A673 (cell line): ENCODE data around the gene NPB. TPM values are rescaled to one million over a fixed set of nuclear protein-coding genes. Genes with fewer than 3 reads are reported as not detected.
A peak's percentile ranks its signal among the peaks of the same experiment; 100 is the strongest.

ENCODE experiments used
- BruUV-seq: library from RNA; stranded (reverse); fragments of 400-500 nt; replicated peaks from 2 replicates; lab custom pipeline; 2021; lab: Mats Ljungman, UMichigan
- CTCF ChIA-PET: fragments of 300-600 bp; sonication (Branson Sonifier 250); formaldehyde crosslinking; loops from one replicate; lab custom pipeline; 2022; ENCODE audit warnings: antibody characterized with exemption; lab: Charles Lee
- POLR2A ChIA-PET: fragments of 300-600 bp; sonication (Branson Sonifier 250); formaldehyde crosslinking; loops from one replicate; lab custom pipeline; 2022; ENCODE audit warnings: antibody characterized with exemption; ENCODE audit not compliant: low non-redundant PET; lab: Charles Lee
- DNase-seq: peaks from one replicate; pipeline ENCODE4 v3.0.0-alpha.2; 2015; ENCODE audit warnings: low spot score
- H3K27ac ChIP-seq: fragments of 200-600 bp; sonication (generic); 2 replicates; pipeline ENCODE4 v1.5.1; 2016; ENCODE audit warnings: mixed run types, low read depth, mild to moderate bottlenecking, mixed read lengths, antibody characterized with exemption, low read length; ENCODE audit not compliant: poor library complexity, severe bottlenecking
- H3K27me3 ChIP-seq: fragments of 200-600 bp; sonication (generic); replicated peaks from 2 replicates; pipeline ENCODE4 v1.6.1; 2017; ENCODE audit warnings: mixed run types, low read depth, mild to moderate bottlenecking, mixed read lengths, antibody characterized with exemption, low read length; ENCODE audit not compliant: insufficient read depth, poor library complexity
- H3K36me3 ChIP-seq: fragments of 200-600 bp; sonication (generic); 2 replicates; pipeline ENCODE4 v1.6.1; 2016; ENCODE audit warnings: mixed run types, mild to moderate bottlenecking, mixed read lengths, antibody characterized with exemption, low read length; ENCODE audit not compliant: insufficient read depth, poor library complexity, severe bottlenecking
- H3K4me1 ChIP-seq: fragments of 200-600 bp; sonication (generic); 2 replicates; pipeline ENCODE4 v1.6.1; 2017; ENCODE audit warnings: mixed run types, mild to moderate bottlenecking, mixed read lengths, antibody characterized with exemption, low read length; ENCODE audit not compliant: insufficient read depth, poor library complexity, severe bottlenecking
- H3K4me3 ChIP-seq: fragments of 200-600 bp; sonication (generic); 2 replicates; pipeline ENCODE4 v1.5.1; 2016; ENCODE audit warnings: low read depth, mixed run types, mild to moderate bottlenecking, mixed read lengths, low read length; ENCODE audit not compliant: poor library complexity, severe bottlenecking
- H3K9me3 ChIP-seq: fragments of 200-600 bp; sonication (generic); 2 replicates; pipeline ENCODE4 v1.6.1; 2016; ENCODE audit warnings: mixed run types, low read depth, mild to moderate bottlenecking, mixed read lengths, antibody characterized with exemption, low read length; ENCODE audit not compliant: poor library complexity, severe bottlenecking
- CTCF ChIP-seq: fragments of 300-800, 200-600 bp; sonication (generic); conservative IDR thresholded peaks from 2 replicates; pipeline ENCODE4 v1.5.1; 2017; ENCODE audit warnings: low read depth, mild to moderate bottlenecking, antibody characterized with exemption, low read length, moderate library complexity, mixed read lengths
- EZH2 ChIP-seq: fragments of 200-600 bp; sonication (generic); IDR thresholded peaks from 2 replicates; pipeline ENCODE4 v1.6.1; 2017; ENCODE audit warnings: borderline replicate concordance, low read depth, mild to moderate bottlenecking, mixed read lengths, antibody characterized with exemption, low read length; ENCODE audit not compliant: poor library complexity, severe bottlenecking
- intact Hi-C: fragments of 100-400 bp; cut with micrococcal nuclease; formaldehyde crosslinking; loops from one replicate; pipeline ENCODE4 v1.10.0; 2022; ENCODE audit not compliant: unreplicated experiment
- total RNA-seq: library from RNA; stranded (reverse); gene quantifications from 2 replicates; pipeline ENCODE4 v1.2.3, GENCODE V29; 2021

Gene NPB
- total RNA-seq, 1 experiment from 2014 or later: 0.75 TPM

DNA sequence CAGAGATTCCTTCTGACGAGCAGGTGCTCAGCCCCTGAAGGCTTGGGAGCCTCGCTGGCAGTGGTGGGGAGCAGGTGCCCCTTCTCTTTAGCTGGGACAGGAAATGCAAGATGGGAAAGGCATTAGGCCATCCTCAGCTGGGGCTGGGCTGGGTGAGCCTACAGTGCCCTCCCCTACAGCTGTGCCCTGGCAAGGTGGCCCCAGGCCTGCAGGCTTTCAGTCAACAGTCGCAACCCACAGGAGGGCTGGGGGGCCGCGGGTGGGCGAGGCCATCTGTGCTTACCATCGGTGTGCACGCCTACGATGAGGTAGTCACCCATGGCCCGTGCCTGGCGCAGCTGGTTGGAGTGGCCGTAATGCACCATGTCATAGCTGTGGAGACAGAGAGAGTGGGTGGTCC is 7.2 kb downstream of the NPB start:
- Histone ChIP-seq H3K36me3 (peaks cover 43% of the 10 kb centered on the region), H3K27me3 (no peaks in the 10 kb centered on the region), H3K4me3 (no peak overlapping the region), H3K27ac (no peak overlapping the region), H3K9me3 (no peaks in the 10 kb centered on the region), H3K4me1 (peaks cover 5% of the 10 kb centered on the region)
- CTCF ChIA-PET: no interaction called here
- no peak for DNase-seq
- BruUV-seq: no TSS peak
- intact Hi-C loops: no loop called here
- POLR2A ChIA-PET: no interaction called here
- no peak for TF ChIP-seq CTCF
- TF ChIP-seq EZH2: no peak

DNA sequence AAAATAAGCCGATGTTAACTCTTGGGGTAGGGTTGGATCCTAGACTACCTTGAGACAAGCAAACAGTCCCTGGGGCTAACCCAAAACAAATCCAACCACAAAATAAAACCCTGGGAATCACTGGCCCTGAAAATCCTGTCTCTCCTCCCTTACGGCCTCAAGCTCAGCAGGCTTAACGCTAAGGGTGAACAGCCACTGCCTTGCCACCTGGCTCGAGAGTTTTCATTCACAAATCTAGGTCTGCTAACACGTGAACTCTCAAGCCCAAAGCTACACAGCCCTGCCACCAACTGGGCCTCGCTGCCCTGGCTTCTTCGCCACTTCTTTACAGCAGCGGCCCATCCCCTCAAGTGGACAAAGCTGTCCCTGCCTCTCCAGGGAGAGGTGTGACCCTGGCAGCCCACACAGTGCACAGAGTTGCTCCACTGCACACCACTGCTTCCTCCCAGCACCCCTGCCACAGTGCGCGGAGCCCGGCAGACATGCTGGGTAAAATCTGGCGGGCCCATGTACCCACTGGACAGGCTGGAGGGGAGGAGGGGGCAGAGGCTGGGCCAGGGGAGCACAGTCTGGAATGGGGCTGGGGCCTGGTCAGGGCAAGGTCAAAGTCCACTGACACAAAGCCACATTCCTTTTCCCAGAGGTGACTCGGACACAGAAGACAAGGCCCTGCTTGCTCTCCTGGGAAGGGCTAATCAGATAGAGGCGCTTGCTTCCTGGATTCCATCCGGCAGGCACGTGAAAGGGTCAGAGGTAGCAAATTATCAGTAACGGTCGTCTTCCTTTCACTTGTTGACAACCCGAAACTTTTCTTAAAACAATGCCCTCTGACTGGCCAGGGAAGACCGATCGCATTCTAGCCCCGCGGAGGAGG is 8.2 kb downstream of the NPB start:
- no peaks in the 10 kb centered on the region for H3K9me3 ChIP-seq
- no peak for DNase-seq
- CTCF ChIA-PET: no interaction called here
- peaks cover 51% of the 10 kb centered on the region for H3K36me3 ChIP-seq
- H3K4me1 ChIP-seq: peaks cover 5% of the 10 kb centered on the region
- TF ChIP-seq EZH2 (no peak), CTCF (no peak)
- H3K27ac ChIP-seq: peak overlapping the region; percentile 62
- intact Hi-C loops: no loop called here
- no peaks in the 10 kb centered on the region for H3K27me3 ChIP-seq
- no TSS peak for BruUV-seq
- peak overlapping the region; percentile 90 for H3K4me3 ChIP-seq
- POLR2A ChIA-PET: no interaction called here

GRCh38 chr17:81910840-81911276 is 8.8 kb downstream of the NPB start:
- no peaks in the 10 kb centered on the region for H3K9me3 ChIP-seq
- no peak for DNase-seq
- peak overlapping the region; percentile 62 for H3K27ac ChIP-seq
- peaks cover 53% of the 10 kb centered on the region for H3K36me3 ChIP-seq
- intact Hi-C loops: no loop called here
- TF ChIP-seq CTCF (no peak), EZH2 (no peak)
- BruUV-seq: no TSS peak
- H3K27me3 ChIP-seq: no peaks in the 10 kb centered on the region
- ChIA-PET POLR2A (no interaction called here), CTCF (no interaction called here)
- peak overlapping the region; percentile 90 for H3K4me3 ChIP-seq
- peaks cover 5% of the 10 kb centered on the region for H3K4me1 ChIP-seq
